ENCODE data around the gene NFATC2IP. TPM values are rescaled to one million over a fixed set of nuclear protein-coding genes. Genes with fewer than 3 reads are reported as not detected.

Gene NFATC2IP
- polyA plus RNA-seq, 1 donor (not counting 4 experiments of a cell fraction or from before 2014, with no cell fraction given), result 56.5 TPM

- H3K4me3 ChIP-seq (ENCODE audit: control insufficient read depth in 2 of 3, extremely low read depth in 1 of 3, insufficient read depth in 2 of 3, low read depth in 1 of 3, low read length in 3 of 3), result no peak overlapping the region
- no peaks in the 10 kb centered on the region for H3K79me2 ChIP-seq (ENCODE audit: control insufficient read depth, insufficient read depth, low read length)
- no peak overlapping the region for H3K9ac ChIP-seq (ENCODE audit: control insufficient read depth, extremely low read depth, insufficient read depth, low read length)
- peaks cover 17 to 30% of the 10 kb centered on the region in 2 experiments for H3K36me3 ChIP-seq (ENCODE audit: control insufficient read depth in 2 of 2, extremely low read depth in 1 of 2, insufficient read depth in 2 of 2, low read length in 2 of 2)
- H2AFZ ChIP-seq (ENCODE audit: control insufficient read depth, low read length), result no peak overlapping the region
- no peaks in the 10 kb centered on the region for H3K27me3 ChIP-seq (ENCODE audit: control insufficient read depth, extremely low read depth, insufficient read depth, low read length)
- H3K4me2 ChIP-seq (ENCODE audit: control insufficient read depth, extremely low read depth, insufficient read depth, low read depth, low read length), result no peak overlapping the region
- H4K20me1 ChIP-seq (ENCODE audit: control insufficient read depth, extremely low read depth, insufficient read depth, low read length), result no peaks in the 10 kb centered on the region
- dilution Hi-C loops (cut with MboI; ENCODE audit: extremely low pct_ligation_motif_present, low sequenced_read_pairs), result no loop called here
- no peak overlapping the region for H3K27ac ChIP-seq (ENCODE audit: control insufficient read depth, insufficient read depth, low read length)
- FAIRE-seq (no peak), DNase-seq (ENCODE audit: low read depth, low spot score) (no peak)
- H3K9me1 ChIP-seq (ENCODE audit: control insufficient read depth, extremely low read depth, insufficient read depth, low read length), result no peaks in the 10 kb centered on the region
- no peaks in the 10 kb centered on the region for H3K4me1 ChIP-seq (ENCODE audit: control insufficient read depth, extremely low read depth, insufficient read depth, low read length)
- H3K9me3 ChIP-seq (ENCODE audit: control insufficient read depth, low read depth, low read length), result peaks cover 1% of the 10 kb centered on the region
- TF ChIP-seq EZH2 (IDR thresholded peaks at IDR 0.05; ENCODE audit: low read length) (no peak), CTCF (optimal IDR thresholded peaks at IDR 0.05 in 1 of 3, IDR thresholded peaks at IDR 0.05 in 1 of 3, conservative IDR thresholded peaks at IDR 0.05 in 1 of 3; ENCODE audit: extremely low read depth in 1 of 3, insufficient read depth in 2 of 3, low read length in 3 of 3) (no peak)
Observed at GRCh38 chr16:28983644-28984043, 32.9 kb downstream of the NFATC2IP start.

DNA sequence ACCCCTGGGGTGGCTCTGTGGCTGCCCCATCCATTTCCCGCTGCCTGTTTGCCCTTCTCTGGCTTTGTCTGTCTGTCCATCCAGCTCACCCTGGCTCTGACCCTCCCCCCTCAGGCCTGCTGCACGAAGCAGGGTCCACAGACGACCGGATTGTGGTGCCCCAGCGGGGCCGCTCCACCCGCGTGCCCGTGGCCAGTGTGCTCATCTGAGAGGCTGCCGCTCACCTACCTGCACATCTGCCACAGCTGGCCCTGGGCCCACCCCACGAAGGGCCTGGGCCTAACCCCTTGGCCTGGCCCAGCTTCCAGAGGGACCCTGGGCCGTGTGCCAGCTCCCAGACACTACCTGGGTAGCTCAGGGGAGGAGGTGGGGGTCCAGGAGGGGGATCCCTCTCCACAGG, 33.4 kb downstream of the NFATC2IP start:
- H3K27ac ChIP-seq (ENCODE audit: control insufficient read depth, insufficient read depth, low read length), result no peak overlapping the region
- H3K79me2 ChIP-seq (ENCODE audit: control insufficient read depth, insufficient read depth, low read length), result no peaks in the 10 kb centered on the region
- H3K9ac ChIP-seq (ENCODE audit: control insufficient read depth, extremely low read depth, insufficient read depth, low read length), result no peak overlapping the region
- FAIRE-seq (no peak), DNase-seq (ENCODE audit: low read depth, low spot score) (no peak)
- H3K4me2 ChIP-seq (ENCODE audit: control insufficient read depth, extremely low read depth, insufficient read depth, low read depth, low read length), result no peak overlapping the region
- H3K4me1 ChIP-seq (ENCODE audit: control insufficient read depth, extremely low read depth, insufficient read depth, low read length), result no peaks in the 10 kb centered on the region
- H2AFZ ChIP-seq (ENCODE audit: control insufficient read depth, low read length), result no peak overlapping the region
- no peaks in the 10 kb centered on the region for H4K20me1 ChIP-seq (ENCODE audit: control insufficient read depth, extremely low read depth, insufficient read depth, low read length)
- H3K36me3 ChIP-seq (ENCODE audit: control insufficient read depth in 2 of 2, extremely low read depth in 1 of 2, insufficient read depth in 2 of 2, low read length in 2 of 2), result peaks cover 17 to 28% of the 10 kb centered on the region in 2 experiments
- peaks cover 1% of the 10 kb centered on the region for H3K9me3 ChIP-seq (ENCODE audit: control insufficient read depth, low read depth, low read length)
- dilution Hi-C loops (cut with MboI; ENCODE audit: extremely low pct_ligation_motif_present, low sequenced_read_pairs), result no loop called here
- no peak overlapping the region for H3K4me3 ChIP-seq (ENCODE audit: control insufficient read depth in 2 of 3, extremely low read depth in 1 of 3, insufficient read depth in 2 of 3, low read depth in 1 of 3, low read length in 3 of 3)
- H3K27me3 ChIP-seq (ENCODE audit: control insufficient read depth, extremely low read depth, insufficient read depth, low read length), result no peaks in the 10 kb centered on the region
- no peak for TF ChIP-seq CTCF (optimal IDR thresholded peaks at IDR 0.05 in 1 of 3, IDR thresholded peaks at IDR 0.05 in 1 of 3, conservative IDR thresholded peaks at IDR 0.05 in 1 of 3; ENCODE audit: extremely low read depth in 1 of 3, insufficient read depth in 2 of 3, low read length in 3 of 3)
- H3K9me1 ChIP-seq (ENCODE audit: control insufficient read depth, extremely low read depth, insufficient read depth, low read length), result no peaks in the 10 kb centered on the region
